ENCODE measurements around the gene BMP7. TPM values are rescaled to one million over a fixed set of nuclear protein-coding genes. Genes with fewer than 3 reads are reported as not detected.

The BMP7 gene
- total RNA-seq, 1 experiment from 2014 or later: 0.13 TPM

GRCh38 chr20:57208198-57208597 lies 58.2 kb downstream of the BMP7 start:
- no TSS peak for BruUV-seq (replicated peaks)
- Histone ChIP-seq H3K9me3 (ENCODE audit: insufficient read depth, low read depth) (no peaks in the 10 kb centered on the region; the same call in 1 of the 2 replicates), H3K27ac (no peak overlapping the region), H2AFZ (no peak overlapping the region), H3K4me1 (replicated peaks; ENCODE audit: insufficient read depth) (peaks cover 32% of the 10 kb centered on the region), H3K4me3 (no peak overlapping the region), H4K20me1 (ENCODE audit: insufficient read depth) (no peaks in the 10 kb centered on the region), H3K27me3 (ENCODE audit: insufficient read depth, low read depth) (no peaks in the 10 kb centered on the region), H3K9me2 (ENCODE audit: insufficient read depth) (no peaks in the 10 kb centered on the region), H3K4me2 (no peak overlapping the region), H3K79me2 (ENCODE audit: low read depth) (no peaks in the 10 kb centered on the region), H3F3A (ENCODE audit: insufficient read depth, low read depth) (peaks cover 17% of the 10 kb centered on the region; the same call in 1 of the 2 replicates), H3K36me3 (ENCODE audit: low read depth) (no peaks in the 10 kb centered on the region)
- intact Hi-C loops (cut with micrococcal nuclease; ENCODE audit: unreplicated experiment): no loop called here
- ChIA-PET POLR2A (ENCODE audit: unreplicated experiment) (no interaction called here), CTCF (no interaction called here)
- no peak for DNase-seq
- no peak for TF ChIP-seq CTCF (conservative IDR thresholded peaks at IDR 0.05)
- no peak for TF ChIP-seq EZH2 (IDR thresholded peaks at IDR 0.05; ENCODE audit: low read depth)

- POLR2A ChIA-PET (ENCODE audit: unreplicated experiment): no interaction called here
- CTCF ChIA-PET: no interaction called here
- no TSS peak for BruUV-seq (replicated peaks)
- Histone ChIP-seq H3K9me2 (ENCODE audit: insufficient read depth) (no peaks in the 10 kb centered on the region), H3K4me2 (no peak overlapping the region), H3K79me2 (ENCODE audit: low read depth) (no peaks in the 10 kb centered on the region), H3K27ac (no peak overlapping the region), H3K36me3 (ENCODE audit: low read depth) (no peaks in the 10 kb centered on the region), H3F3A (ENCODE audit: insufficient read depth, low read depth) (peaks cover 10% of the 10 kb centered on the region; the same call in 1 of the 2 replicates), H3K4me1 (replicated peaks; ENCODE audit: insufficient read depth) (peaks cover 23% of the 10 kb centered on the region), H4K20me1 (ENCODE audit: insufficient read depth) (no peaks in the 10 kb centered on the region), H3K27me3 (ENCODE audit: insufficient read depth, low read depth) (no peaks in the 10 kb centered on the region), H3K9me3 (ENCODE audit: insufficient read depth, low read depth) (no peaks in the 10 kb centered on the region; the same call in 1 of the 2 replicates), H3K4me3 (no peak overlapping the region), H2AFZ (no peak overlapping the region)
- no peak for TF ChIP-seq EZH2 (IDR thresholded peaks at IDR 0.05; ENCODE audit: low read depth)
- no peak for TF ChIP-seq CTCF (conservative IDR thresholded peaks at IDR 0.05)
- intact Hi-C loops (cut with micrococcal nuclease; ENCODE audit: unreplicated experiment): no loop called here
- no peak for DNase-seq
These were observed 59.2 kb downstream of the BMP7 start for GRCh38 chr20:57207251-57207650.

- Histone ChIP-seq H3K4me3 (no peak overlapping the region), H3K27me3 (ENCODE audit: insufficient read depth, low read depth) (no peaks in the 10 kb centered on the region), H3F3A (ENCODE audit: insufficient read depth, low read depth) (peaks cover 8% of the 10 kb centered on the region; the same call in 1 of the 2 replicates), H3K36me3 (ENCODE audit: low read depth) (no peaks in the 10 kb centered on the region), H3K27ac (peak overlapping the region; percentile 74), H3K4me1 (replicated peaks; ENCODE audit: insufficient read depth) (peaks cover 18% of the 10 kb centered on the region), H3K9me3 (ENCODE audit: insufficient read depth, low read depth) (no peaks in the 10 kb centered on the region; the same call in 1 of the 2 replicates), H2AFZ (peak overlapping the region; percentile 23; the same call in 1 of the 2 replicates), H3K4me2 (peak overlapping the region; percentile 51), H3K9me2 (ENCODE audit: insufficient read depth) (no peaks in the 10 kb centered on the region), H4K20me1 (ENCODE audit: insufficient read depth) (no peaks in the 10 kb centered on the region), H3K79me2 (ENCODE audit: low read depth) (no peaks in the 10 kb centered on the region)
- no peak for TF ChIP-seq CTCF (conservative IDR thresholded peaks at IDR 0.05)
- no peak for TF ChIP-seq EZH2 (IDR thresholded peaks at IDR 0.05; ENCODE audit: low read depth)
- intact Hi-C loops (cut with micrococcal nuclease; ENCODE audit: unreplicated experiment): no loop called here
- DNase-seq: peak; percentile 35 to 92
- ChIA-PET CTCF (no interaction called here), POLR2A (ENCODE audit: unreplicated experiment) (no interaction called here)
- BruUV-seq (replicated peaks): no TSS peak
These were observed 60.7 kb downstream of the BMP7 start for GRCh38 chr20:57205606-57206219.
